Upper lobe of left lung (tissue), 6 donors: ENCODE results near the gene DPF3. TPM values are rescaled to one million over a fixed set of nuclear protein-coding genes. Genes with fewer than 3 reads are reported as not detected.

Source experiments
- ATAC-seq, 2 donors: fragments of 200-7000 bp; cut with Tn5 transposase; one replicate each; pipeline ENCODE4 v1.9.1; 2022; ENCODE audit warnings: mild to moderate bottlenecking in 2 of 2, moderate library complexity in 2 of 2; ENCODE audit not compliant: low FRiP score in 2 of 2
- DNase-seq, 2 donors: peaks; one replicate each; pipeline ENCODE4 v3.0.0-alpha.2; 2019 to 2020
- H3K27ac ChIP-seq, 4 donors: fragments of 200-600 bp; sonication (generic); one replicate each; pipeline ENCODE4 v1.5.1; 2016 to 2019
- H3K27me3 ChIP-seq, 4 donors: fragments of 200-600 bp; sonication (generic); one replicate each; pipeline ENCODE4 v1.5.1; 2017 to 2019
- H3K36me3 ChIP-seq, 4 donors: fragments of 200-600 bp; sonication (generic); one replicate each; pipeline ENCODE4 v1.5.1; 2016 to 2019
- H3K4me1 ChIP-seq, 4 donors: fragments of 200-600 bp; sonication (generic); one replicate each; pipeline ENCODE4 v1.5.1; 2018 to 2019
- H3K4me3 ChIP-seq, 4 donors: fragments of 200-600 bp; sonication (generic); one replicate each; pipeline ENCODE4 v1.5.1; 2017 to 2019; ENCODE audit warnings: mild to moderate bottlenecking in 2 of 4, moderate library complexity in 1 of 4
- H3K9me3 ChIP-seq, 4 donors: fragments of 200-600 bp; sonication (generic); one replicate each; pipeline ENCODE4 v1.5.1; 2018 to 2019
- CTCF ChIP-seq, 6 experiments: fragments of 450-650 bp in 4 of 6; fragments of 200-600 bp in 2 of 6; sonication (generic) in 2 of 6; IDR thresholded peaks; one replicate each; pipeline ENCODE4 v1.5.1; 2016 to 2019; ENCODE audit warnings: antibody characterized with exemption in 6 of 6
- EP300 ChIP-seq, 4 donors: sonication (generic); formaldehyde crosslinking; IDR thresholded peaks; one replicate each; pipeline ENCODE4 v1.5.1; 2017; ENCODE audit warnings: antibody characterized with exemption in 4 of 4, control low read depth in 2 of 4
- POLR2A ChIP-seq, 4 donors: fragments of 450-650 bp; IDR thresholded peaks; one replicate each; pipeline ENCODE4 v1.5.1; 2016 to 2017; ENCODE audit warnings: antibody characterized with exemption in 4 of 4, mild to moderate bottlenecking in 2 of 4
- POLR2AphosphoS5 ChIP-seq, 2 donors: sonication (generic); formaldehyde crosslinking; IDR thresholded peaks; one replicate each; pipeline ENCODE4 v1.5.1; 2017; ENCODE audit warnings: antibody characterized with exemption in 2 of 2
- WGBS, 2 donors: methylation state at CpG; one replicate each; pipeline ENCODE4 v1.1.5; 2017 to 2018; 5-methylcytosine and 5-hydroxymethylcytosine counted together
- total RNA-seq, 6 donors: library from RNA; depleted of rRNA in 4 of 6; stranded (reverse); fragments of >200 nt in 4 of 6; gene quantifications; one replicate each; pipeline versions ENCODE4 v1.1.0 to v1.2.1, GENCODE V29; 2016 to 2021
- donor health status: DM: no; HTN: no; CAD: no; lungs with moderate emphysema.
- donor health status: DM: no; HTN: yes; CAD: no; lungs with severe emphysema.

Gene DPF3
- total RNA-seq, 6 donors from 2014 or later, result 0.30 to 1.3 (median 1.0) TPM

DNA sequence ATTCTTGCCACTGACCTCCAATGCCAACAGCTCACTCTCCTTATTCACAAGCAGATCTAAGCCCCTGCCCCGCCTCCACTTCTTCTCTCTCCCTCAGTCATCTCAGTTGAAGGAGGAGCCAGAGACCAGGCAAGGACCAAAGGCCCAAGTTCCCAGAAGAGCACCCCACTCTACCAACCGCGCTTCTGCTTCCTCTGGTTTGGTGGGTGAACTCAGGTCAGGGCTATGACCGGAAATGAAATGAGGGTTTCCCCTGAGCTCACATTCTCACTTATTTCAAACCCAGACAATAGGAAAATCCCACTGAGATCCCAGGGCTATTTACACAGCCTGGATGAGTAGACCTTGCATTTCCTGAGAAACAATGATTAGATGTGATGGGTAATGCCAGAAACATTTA, 9.9 kb downstream of the DPF3 start:
- Histone ChIP-seq H3K27ac (no peak overlapping the region), H3K9me3 (no peaks in the 10 kb centered on the region), H3K4me3 (no peak overlapping the region), H3K4me1 (no peaks in the 10 kb centered on the region), H3K36me3 (no peaks in the 10 kb centered on the region), H3K27me3 (no peaks in the 10 kb centered on the region)
- no peak for TF ChIP-seq CTCF (IDR thresholded peaks at IDR 0.05)
- TF ChIP-seq EP300 (IDR thresholded peaks at IDR 0.05), result no peak
- no peak for TF ChIP-seq POLR2A (IDR thresholded peaks at IDR 0.05)
- no peak for TF ChIP-seq POLR2AphosphoS5 (IDR thresholded peaks at IDR 0.05)
- WGBS, 2 donors, result 69 to 72% methylated on average over 4 of the region's 4 CpGs
- ATAC-seq (no peak), DNase-seq (no peak)

- Histone ChIP-seq H3K4me1 (no peaks in the 10 kb centered on the region), H3K9me3 (no peaks in the 10 kb centered on the region), H3K27ac (no peak overlapping the region), H3K36me3 (no peaks in the 10 kb centered on the region), H3K4me3 (no peak overlapping the region), H3K27me3 (no peaks in the 10 kb centered on the region)
- ATAC-seq (no peak), DNase-seq (no peak)
- 95 to 97% methylated on average over 2 of the region's 2 CpGs for WGBS, 2 donors
- TF ChIP-seq POLR2A (IDR thresholded peaks at IDR 0.05), result no peak
- no peak for TF ChIP-seq CTCF (IDR thresholded peaks at IDR 0.05)
- no peak for TF ChIP-seq EP300 (IDR thresholded peaks at IDR 0.05)
- TF ChIP-seq POLR2AphosphoS5 (IDR thresholded peaks at IDR 0.05), result no peak
These were observed 10.8 kb downstream of the DPF3 start for GRCh38 chr14:72883109-72883508.

DNA sequence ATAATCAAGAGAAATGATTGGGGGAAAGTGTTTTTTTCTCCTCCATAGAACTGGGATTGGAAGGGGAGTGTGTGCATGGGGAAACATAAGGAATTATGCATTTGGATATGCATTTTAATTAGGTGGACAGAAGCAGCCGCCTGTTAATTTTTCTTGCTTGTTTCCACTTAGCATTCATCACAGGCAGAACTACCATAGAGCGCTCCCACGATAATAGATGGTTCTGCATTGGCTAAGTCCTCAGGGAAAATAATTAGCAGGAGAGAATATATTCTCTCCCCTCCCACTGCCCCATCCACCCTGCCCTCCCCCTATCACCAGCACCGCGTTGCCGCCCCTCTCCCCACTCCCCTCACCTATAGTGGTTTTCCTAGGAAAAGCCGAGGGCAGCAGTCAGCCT, 11.4 kb downstream of the DPF3 start:
- H3K36me3 ChIP-seq, result no peaks in the 10 kb centered on the region
- H3K4me3 ChIP-seq, result no peak overlapping the region
- no peak for DNase-seq
- no peaks in the 10 kb centered on the region for H3K9me3 ChIP-seq
- H3K27me3 ChIP-seq, result no peaks in the 10 kb centered on the region
- H3K4me1 ChIP-seq, result no peaks in the 10 kb centered on the region
- H3K27ac ChIP-seq, result no peak overlapping the region
- WGBS, 2 donors, result 79 to 93% methylated on average over 6 to 7 of the region's 7 CpGs
- TF ChIP-seq POLR2AphosphoS5 (IDR thresholded peaks at IDR 0.05), result no peak
- TF ChIP-seq EP300 (IDR thresholded peaks at IDR 0.05), result no peak
- no peak for TF ChIP-seq POLR2A (IDR thresholded peaks at IDR 0.05)
- no peak for TF ChIP-seq CTCF (IDR thresholded peaks at IDR 0.05)
- no peak for ATAC-seq

GRCh38 chr14:72882047-72882446, 11.9 kb downstream of the DPF3 start:
- Histone ChIP-seq H3K4me3 (no peak overlapping the region), H3K36me3 (no peaks in the 10 kb centered on the region), H3K9me3 (no peaks in the 10 kb centered on the region), H3K4me1 (no peaks in the 10 kb centered on the region), H3K27ac (no peak overlapping the region), H3K27me3 (no peaks in the 10 kb centered on the region)
- no peak for ATAC-seq
- TF ChIP-seq POLR2A (IDR thresholded peaks at IDR 0.05), result no peak
- no peak for TF ChIP-seq POLR2AphosphoS5 (IDR thresholded peaks at IDR 0.05)
- TF ChIP-seq CTCF (IDR thresholded peaks at IDR 0.05), result no peak
- no peak for TF ChIP-seq EP300 (IDR thresholded peaks at IDR 0.05)
- no peak for DNase-seq
- 92 to 100% methylated on average over 1 of the region's 1 CpG for WGBS, 2 donors

GRCh38 chr14:72881543-72881942, 12.4 kb downstream of the DPF3 start:
- WGBS, 2 donors, result 67 to 68% methylated on average over 2 of the region's 2 CpGs
- TF ChIP-seq CTCF (IDR thresholded peaks at IDR 0.05) (no peak), EP300 (IDR thresholded peaks at IDR 0.05) (no peak), POLR2AphosphoS5 (IDR thresholded peaks at IDR 0.05) (no peak), POLR2A (IDR thresholded peaks at IDR 0.05) (no peak)
- no peaks in the 10 kb centered on the region for H3K27me3 ChIP-seq
- DNase-seq, result no peak
- no peak for ATAC-seq
- H3K27ac ChIP-seq, result no peak overlapping the region
- no peak overlapping the region for H3K4me3 ChIP-seq
- no peaks in the 10 kb centered on the region for H3K9me3 ChIP-seq
- H3K4me1 ChIP-seq, result no peaks in the 10 kb centered on the region
- H3K36me3 ChIP-seq, result no peaks in the 10 kb centered on the region
